Upper lobe of right lung (tissue), 1 donor: Measurements from ENCODE around the gene MEGF8. TPM values are rescaled to one million over a fixed set of nuclear protein-coding genes. Genes with fewer than 3 reads are reported as not detected.

Experiments
- ATAC-seq: fragments of 200-7000 bp; cut with Tn5 transposase; one replicate; pipeline ENCODE4 v1.9.1; 2020; ENCODE audit warnings: mild to moderate bottlenecking, moderate library complexity
- DNase-seq: peaks from one replicate; pipeline ENCODE4 v3.0.0-alpha.2; 2020
- H3K27ac ChIP-seq: fragments of 200-600 bp; one replicate; pipeline ENCODE4 v1.8.0; 2022
- H3K27me3 ChIP-seq: fragments of 200-600 bp; one replicate; pipeline ENCODE4 v1.8.0; 2022; ENCODE audit warnings: mild to moderate bottlenecking
- H3K36me3 ChIP-seq: fragments of 200-600 bp; one replicate; pipeline ENCODE4 v1.8.0; 2022
- H3K4me1 ChIP-seq: fragments of 200-600 bp; one replicate; pipeline ENCODE4 v1.8.0; 2022
- H3K4me3 ChIP-seq: fragments of 200-600 bp; one replicate; pipeline ENCODE4 v1.8.0; 2022; ENCODE audit warnings: mild to moderate bottlenecking
- H3K9me3 ChIP-seq: fragments of 200-600 bp; one replicate; pipeline ENCODE4 v1.8.0; 2022
- CTCF ChIP-seq: fragments of 200-600 bp; IDR thresholded peaks from one replicate; pipeline ENCODE4 v1.8.0; 2022; ENCODE audit warnings: antibody characterized with exemption
- intact Hi-C: fragments of 100-400 bp; cut with DNase I; formaldehyde crosslinking; loops from one replicate; pipeline ENCODE4 v1.11.0; 2022
- total RNA-seq: library from RNA; stranded (reverse); fragmentation: NEBNext Ultra II Directional; extraction: Animal tissue kit (Norgen Biotek cat#: 25700); gene quantifications from one replicate; pipeline ENCODE4 v1.2.1, GENCODE V29; 2021
- donor health status: DM: no; HTN: yes; CAD: no; lungs with severe emphysema.

MEGF8 gene
- total RNA-seq, 1 donor from 2014 or later = 18.4 TPM

GRCh38 chr19:42402376-42403116 lies 77.1 kb downstream of the MEGF8 start:
- Histone ChIP-seq H3K27me3 (no peaks in the 10 kb centered on the region), H3K4me3 (peak overlapping the region; percentile 66), H3K27ac (no peak overlapping the region), H3K36me3 (no peaks in the 10 kb centered on the region), H3K9me3 (no peaks in the 10 kb centered on the region), H3K4me1 (peaks cover 14% of the 10 kb centered on the region)
- ATAC-seq = no peak
- intact Hi-C loops = no loop called here
- TF ChIP-seq CTCF = no peak
- DNase-seq = no peak

- H3K27me3 ChIP-seq = no peaks in the 10 kb centered on the region
- DNase-seq (no peak), ATAC-seq (no peak)
- intact Hi-C loops = no loop called here
- no peak for TF ChIP-seq CTCF
- H3K4me1 ChIP-seq = peaks cover 7% of the 10 kb centered on the region
- H3K9me3 ChIP-seq = no peaks in the 10 kb centered on the region
- no peak overlapping the region for H3K4me3 ChIP-seq
- no peaks in the 10 kb centered on the region for H3K36me3 ChIP-seq
- H3K27ac ChIP-seq = no peak overlapping the region
These were observed 78.2 kb downstream of the MEGF8 start for GRCh38 chr19:42403586-42403985.

GRCh38 chr19:42406111-42406510 lies 80.7 kb downstream of the MEGF8 start:
- H3K9me3 ChIP-seq = no peaks in the 10 kb centered on the region
- ATAC-seq = no peak
- no peak overlapping the region for H3K4me3 ChIP-seq
- no peak for TF ChIP-seq CTCF
- H3K4me1 ChIP-seq = peaks cover 5% of the 10 kb centered on the region
- no peak for DNase-seq
- no peaks in the 10 kb centered on the region for H3K36me3 ChIP-seq
- H3K27me3 ChIP-seq = no peaks in the 10 kb centered on the region
- intact Hi-C loops = no loop called here
- H3K27ac ChIP-seq = no peak overlapping the region

GRCh38 chr19:42407085-42407815 lies 81.8 kb downstream of the MEGF8 start:
- no peaks in the 10 kb centered on the region for H3K4me1 ChIP-seq
- H3K27me3 ChIP-seq = no peaks in the 10 kb centered on the region
- no peak overlapping the region for H3K27ac ChIP-seq
- intact Hi-C loops = no loop called here
- H3K4me3 ChIP-seq = no peak overlapping the region
- TF ChIP-seq CTCF = no peak
- no peak for ATAC-seq
- H3K9me3 ChIP-seq = no peaks in the 10 kb centered on the region
- no peak for DNase-seq
- H3K36me3 ChIP-seq = no peaks in the 10 kb centered on the region

GRCh38 chr19:42407816-42408175 lies 82.4 kb downstream of the MEGF8 start:
- Histone ChIP-seq H3K27ac (no peak overlapping the region), H3K27me3 (no peaks in the 10 kb centered on the region), H3K9me3 (no peaks in the 10 kb centered on the region), H3K4me3 (no peak overlapping the region), H3K36me3 (no peaks in the 10 kb centered on the region), H3K4me1 (no peaks in the 10 kb centered on the region)
- DNase-seq (no peak), ATAC-seq (no peak)
- intact Hi-C loops = no loop called here
- TF ChIP-seq CTCF = no peak
